GM19452 (cell line): Measurements from ENCODE around the gene ZFR2.

ENCODE experiments used
- ATAC-seq: cut with Tn5 transposase; IDR thresholded peaks from one replicate; pipeline ENCODE4 v1.9.1; 2021; ENCODE audit not compliant: unreplicated experiment

The ZFR2 gene

DNA sequence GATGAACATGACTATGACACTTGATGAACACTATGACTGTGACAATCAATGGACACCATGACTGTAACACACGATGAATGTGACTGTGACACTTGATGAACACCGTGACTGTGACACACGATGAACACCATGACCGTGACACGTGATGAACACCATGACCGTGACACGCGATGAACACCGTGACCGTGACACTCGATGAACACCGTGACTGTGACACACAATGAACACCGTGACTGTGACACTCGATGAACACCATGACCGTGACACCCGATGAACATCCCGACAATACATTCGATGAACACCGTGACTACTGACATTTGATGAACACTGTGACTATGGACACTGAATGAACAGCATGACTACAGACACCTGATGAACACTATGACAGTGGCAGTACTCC, 30.9 kb downstream of the ZFR2 start:
- ATAC-seq: no peak

DNA sequence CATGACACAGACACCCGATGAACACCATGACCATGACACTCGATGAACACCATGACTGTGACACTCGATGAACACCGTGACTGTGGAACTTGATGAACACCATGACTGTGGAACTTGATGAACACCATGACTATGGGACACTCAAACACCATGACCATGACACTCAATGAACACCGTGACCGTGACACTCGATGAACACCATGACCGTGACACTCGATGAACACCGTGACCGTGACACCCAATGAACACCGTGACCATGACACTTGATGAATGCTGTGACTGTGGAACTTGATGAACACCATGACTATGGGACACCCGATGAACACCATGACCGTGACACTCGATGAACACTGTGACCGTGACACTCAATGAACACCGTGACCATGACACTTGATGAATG, 31.5 kb downstream of the ZFR2 start:
- no peak for ATAC-seq

DNA sequence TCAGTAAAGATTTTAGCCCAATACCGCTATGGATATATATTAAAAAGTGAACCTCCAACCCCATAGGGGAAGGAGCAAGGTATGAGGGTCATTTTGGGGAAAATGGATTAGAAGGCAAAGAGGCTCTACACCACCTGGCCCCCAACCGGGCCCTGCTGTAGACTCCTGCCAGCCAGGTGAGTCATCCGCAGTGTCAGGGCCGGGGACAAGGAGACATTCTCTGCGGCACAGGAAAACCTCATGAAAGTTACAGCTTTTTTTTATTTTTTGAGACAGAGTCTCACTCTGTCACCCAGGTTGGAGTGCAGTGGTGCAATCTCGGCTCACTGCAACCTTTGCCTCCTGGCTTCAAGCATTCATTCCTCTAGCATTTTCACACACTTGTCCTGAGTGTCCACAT, 32.0 kb downstream of the ZFR2 start:
- no peak for ATAC-seq

DNA sequence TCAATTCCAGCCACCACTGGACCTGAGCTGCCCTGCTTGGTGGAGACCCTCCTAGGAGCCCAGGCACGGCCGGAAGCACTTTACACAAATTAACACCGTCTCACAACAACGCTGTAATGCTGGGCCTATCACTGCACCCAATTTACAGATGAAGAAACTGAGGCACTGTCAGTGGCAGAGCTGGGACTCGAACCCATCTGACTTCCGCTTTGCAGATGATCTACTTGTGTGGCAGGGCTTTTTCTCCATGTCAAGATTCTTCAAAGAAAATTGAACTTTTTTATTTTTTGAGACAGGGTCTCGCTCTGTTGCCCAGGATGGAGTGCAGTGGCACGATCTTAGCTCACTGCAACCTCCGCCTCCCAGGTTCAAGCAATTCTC, 33.8 kb downstream of the ZFR2 start:
- ATAC-seq: no peak

DNA sequence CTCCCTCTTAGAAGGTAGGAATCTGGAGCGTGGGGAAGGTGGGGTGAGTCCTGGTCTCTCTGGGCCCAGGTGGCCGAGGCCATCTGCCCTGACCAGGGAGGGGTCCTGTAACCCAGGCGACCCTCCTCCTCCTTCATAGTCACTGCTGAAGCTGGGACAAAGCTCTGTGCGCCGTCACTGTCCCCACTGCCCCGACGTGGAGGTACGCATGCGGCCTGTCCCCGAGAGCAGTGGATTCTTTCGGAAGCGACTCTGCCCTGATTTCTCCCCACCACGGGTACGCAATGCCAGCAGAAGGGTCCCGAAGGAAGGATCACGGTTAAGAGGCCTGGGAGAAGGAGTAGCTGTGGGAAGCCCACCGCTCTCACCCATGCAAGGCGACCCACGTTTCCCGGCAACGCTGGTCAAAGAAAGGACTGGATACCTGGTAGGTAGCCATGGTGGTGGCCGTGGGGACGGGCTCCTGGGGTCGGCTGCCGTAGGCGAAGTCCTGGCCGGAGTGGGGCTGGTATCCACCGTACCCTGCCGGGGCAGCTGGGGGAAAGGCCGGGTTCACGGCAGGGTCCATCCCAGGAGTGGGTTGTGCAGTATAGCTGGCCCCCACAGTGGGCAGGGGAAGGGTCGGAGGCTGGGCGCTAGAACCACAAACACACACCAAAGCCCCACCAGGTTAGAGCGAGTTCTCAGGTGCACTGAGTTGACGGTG, 34.3 kb downstream of the ZFR2 start:
- ATAC-seq: no peak

DNA sequence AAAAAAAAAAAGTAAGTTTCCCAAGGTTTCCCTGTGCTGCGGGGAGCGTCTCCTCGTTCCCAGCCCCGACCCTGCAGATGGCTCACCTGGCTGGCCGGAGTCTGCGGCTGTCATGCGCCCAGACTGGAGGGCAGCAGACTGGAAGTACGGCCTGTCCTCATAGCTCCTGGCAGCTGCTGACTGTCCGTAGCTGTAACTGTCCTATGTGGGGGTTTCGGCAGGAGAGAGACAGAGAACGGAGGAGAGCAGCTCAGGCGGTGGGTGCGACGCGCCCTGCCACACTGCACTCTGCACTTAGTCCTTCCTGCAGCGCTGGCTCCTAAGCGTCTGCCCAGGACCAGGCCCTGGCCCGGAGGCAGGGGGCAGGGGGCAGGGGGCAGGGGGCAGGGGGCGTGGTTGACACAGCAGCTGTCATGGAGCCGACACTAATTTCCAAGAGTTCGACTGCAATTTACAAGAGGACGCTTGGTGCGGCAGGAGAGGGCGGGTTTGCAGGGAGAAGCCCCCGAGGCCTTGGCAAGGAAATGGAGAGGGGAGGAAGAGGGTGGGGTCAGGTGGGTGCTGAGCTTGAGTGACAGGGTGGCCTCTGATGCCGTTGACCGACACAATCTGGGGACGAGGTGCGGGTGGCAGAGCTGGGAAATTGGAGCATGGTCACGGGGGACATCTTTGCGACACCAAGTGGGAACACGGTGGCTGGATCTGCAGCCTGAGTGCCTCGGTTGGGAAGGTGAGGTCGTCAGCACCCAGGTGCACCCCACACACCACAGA, 35.1 kb downstream of the ZFR2 start:
- no peak for ATAC-seq

DNA sequence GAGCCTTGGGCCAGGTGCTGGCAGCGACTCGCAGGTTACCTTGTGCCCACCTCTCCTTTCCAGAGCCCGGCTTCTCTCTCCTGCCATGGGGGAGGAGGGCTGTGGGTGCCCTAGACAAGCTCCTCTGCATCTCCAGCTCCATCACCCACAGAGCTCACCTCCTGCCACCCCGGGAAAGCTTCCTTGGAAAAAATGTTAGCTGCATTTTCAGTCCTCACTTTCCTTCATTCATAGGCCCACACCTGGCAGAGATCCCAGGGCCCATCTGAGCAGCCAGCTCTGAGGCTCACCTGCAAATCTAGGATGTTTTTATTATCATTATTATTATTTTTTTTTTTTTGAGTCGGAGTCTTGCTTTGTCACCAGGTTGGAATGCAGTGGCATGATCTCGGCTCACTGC, 36.8 kb downstream of the ZFR2 start:
- no peak for ATAC-seq

DNA sequence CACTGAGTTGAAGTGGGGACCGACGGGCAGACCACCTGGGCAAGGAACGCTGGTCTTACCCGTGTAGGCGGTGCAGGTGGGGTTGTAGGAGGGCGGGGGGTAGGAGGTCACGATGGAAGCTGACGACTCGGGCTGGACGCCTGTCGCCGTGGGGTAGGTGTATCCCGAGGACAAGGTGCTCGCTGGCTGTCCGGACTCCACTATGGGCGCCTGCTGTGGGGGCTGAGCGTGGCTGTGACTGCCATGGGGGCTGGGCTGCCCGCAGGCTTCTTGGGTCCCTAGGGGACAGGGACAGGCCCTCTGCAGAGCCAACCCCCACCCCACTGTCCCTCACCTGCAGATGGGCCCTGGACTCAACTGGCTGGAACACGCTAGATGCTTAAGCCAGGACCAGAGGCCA, 37.2 kb downstream of the ZFR2 start:
- no peak for ATAC-seq

DNA sequence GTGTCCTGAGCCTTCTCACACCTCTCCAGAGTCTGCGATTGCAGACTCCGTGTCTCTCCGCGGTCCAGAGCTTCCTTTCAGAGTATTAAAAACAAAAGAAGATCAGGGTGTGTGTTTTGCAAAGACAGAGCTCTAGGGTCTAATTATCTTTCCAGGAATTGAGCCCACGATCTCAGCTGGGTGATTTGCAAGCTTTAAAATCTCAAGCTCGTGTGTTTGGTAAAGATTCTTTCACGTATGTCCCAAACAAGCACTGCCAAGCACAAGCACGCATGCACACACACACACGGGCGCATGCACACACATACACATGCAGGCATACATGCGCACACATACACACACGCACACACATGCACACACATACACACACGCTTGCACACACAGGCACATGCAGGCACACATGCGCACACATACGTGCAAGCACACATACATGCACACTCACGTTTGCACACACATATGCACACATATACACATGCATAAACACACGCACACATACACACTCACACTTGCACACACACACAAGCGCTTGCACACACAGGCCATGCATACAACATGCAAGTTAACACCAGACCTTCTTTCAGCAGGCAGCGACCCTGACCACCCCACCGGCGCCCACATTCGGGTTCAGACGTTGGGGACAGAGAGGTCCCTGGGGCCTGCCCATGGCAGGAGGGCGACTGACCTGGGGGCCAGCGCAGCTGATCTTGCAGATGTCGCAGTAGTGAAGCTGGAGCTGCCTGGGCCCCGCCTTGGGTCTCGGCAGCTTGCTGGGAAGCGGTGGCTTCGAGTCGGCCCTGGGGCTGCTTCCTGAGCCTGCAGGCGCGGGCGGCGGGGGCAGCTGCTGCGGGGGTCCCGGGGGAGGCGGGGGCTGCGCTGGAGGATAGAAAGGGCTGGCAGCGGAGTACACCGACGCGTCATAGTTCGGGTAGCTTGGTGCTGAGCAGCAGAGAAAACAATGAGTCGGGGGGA, 37.9 kb downstream of the ZFR2 start:
- no peak for ATAC-seq

DNA sequence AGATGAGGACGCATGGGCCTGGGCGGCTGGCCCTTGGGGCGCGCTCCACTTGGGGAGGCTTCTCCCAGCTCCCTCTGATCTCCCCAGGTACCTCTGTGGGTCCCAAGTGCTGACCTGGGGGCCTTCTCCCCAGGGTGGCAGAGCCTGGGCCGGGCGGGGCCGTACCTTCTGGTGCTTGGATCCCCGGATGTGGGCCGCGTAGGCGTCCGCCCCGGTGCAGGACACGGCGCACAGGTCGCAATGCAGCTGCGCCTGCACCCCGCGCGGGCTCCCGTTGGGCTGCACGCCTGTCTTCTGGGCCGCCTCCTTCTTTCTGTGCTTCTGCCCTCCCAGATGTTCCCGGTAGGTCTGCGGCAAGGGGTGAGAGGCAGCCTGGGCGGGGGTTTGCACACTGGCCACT, 41.5 kb downstream of the ZFR2 start:
- no peak for ATAC-seq

DNA sequence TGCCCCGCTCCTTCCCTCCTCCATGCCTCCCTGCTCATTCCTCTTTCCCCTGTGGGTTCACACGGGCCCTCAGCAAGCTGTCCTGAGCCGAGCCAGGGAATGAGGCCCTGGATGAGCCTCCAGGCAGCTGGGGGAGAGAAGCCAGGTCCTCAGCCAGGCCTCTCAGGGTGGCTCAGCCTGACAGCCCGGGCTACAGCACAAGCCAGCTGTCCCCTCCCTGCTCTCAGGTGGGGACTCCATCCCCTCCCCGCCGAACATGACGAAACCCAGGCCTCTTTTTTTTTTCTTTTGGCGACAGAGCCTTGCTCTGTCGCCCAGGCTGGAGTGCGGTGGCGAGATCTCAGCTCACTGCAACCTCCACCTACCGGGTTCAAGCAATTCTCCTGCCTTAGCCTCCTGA, 42.7 kb downstream of the ZFR2 start:
- ATAC-seq: no peak

DNA sequence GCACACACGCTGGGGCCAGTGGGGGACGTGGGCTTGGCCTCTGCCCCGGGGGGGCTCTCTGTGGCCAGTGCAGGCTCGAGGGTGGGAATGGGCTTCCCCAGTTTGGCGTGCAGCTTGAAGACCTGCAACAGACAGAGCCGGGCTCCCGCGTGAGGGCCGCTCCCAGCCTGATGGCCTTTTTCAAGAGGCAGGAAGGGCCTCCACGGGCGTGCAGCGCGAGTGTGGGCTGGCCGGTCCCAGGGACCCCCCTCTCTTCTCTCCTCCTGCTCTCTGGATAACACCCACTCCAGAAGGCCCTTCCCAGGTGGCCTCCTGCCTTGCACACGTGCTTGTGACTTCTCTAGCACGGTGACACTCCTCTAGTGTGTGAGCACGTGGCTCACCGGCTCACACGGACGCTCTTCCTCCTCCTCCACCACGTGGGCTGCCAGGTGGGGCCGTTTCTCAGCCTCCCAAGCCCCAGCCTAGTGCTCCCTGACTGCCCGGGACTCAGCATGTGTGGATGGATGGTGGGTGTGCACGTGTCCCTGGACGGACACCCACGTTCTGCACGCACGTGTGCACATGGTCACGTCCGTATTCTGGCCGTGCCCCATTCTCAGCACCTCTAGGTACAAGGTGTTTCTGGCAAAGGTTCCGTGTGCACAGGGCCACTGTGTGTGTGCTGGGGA, 43.4 kb downstream of the ZFR2 start:
- no peak for ATAC-seq

DNA sequence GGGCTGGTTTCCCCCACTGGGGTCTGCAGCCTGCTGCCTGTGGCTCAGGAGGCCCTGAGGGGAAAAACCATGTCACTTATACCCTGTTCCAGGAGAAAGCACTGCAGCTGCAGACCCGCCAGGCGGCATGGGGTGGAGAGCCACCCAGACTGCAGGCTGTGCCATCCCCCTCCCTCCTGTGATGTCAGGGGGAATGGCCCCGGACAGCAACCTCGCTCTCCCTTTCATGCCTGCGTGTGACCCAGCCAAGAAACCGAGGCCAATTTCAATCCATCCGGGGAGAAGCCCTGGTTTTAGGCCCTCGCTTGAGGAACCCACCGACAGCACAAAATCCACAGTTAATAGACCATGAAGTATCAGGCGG, 45.5 kb downstream of the ZFR2 start:
- no peak for ATAC-seq

DNA sequence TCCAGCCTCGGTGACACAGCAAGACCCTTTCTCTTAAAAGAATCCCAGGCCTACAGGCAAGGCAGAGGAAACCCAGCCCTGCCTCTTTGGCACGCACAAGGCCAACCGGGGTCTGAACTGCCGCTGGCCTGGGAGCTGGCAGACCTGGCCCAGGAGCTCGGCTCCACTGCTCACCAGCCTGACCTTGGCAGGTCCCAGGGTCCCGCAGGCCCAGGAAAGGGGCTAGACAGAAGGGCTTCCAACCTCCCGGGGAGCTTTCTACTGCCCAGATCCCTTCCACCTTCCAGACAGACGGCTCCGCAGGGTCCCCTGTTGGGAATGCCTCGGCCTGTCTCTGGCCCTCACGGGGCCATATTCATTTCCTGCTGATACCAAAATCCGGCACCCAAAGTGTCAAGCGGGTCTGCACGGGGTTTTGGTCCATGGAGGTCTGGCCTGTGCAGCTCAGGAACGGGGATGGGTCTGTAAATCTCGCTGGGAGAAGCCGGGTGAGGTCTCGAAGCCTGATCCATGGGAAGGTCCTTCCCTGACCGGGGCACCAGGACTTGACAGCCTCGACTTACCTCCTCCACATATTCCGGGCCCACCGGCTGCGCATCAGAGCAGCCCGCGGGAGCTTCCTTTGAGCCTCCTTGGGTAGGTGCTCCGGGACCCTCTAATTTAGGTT, 46.0 kb downstream of the ZFR2 start:
- ATAC-seq: no peak

DNA sequence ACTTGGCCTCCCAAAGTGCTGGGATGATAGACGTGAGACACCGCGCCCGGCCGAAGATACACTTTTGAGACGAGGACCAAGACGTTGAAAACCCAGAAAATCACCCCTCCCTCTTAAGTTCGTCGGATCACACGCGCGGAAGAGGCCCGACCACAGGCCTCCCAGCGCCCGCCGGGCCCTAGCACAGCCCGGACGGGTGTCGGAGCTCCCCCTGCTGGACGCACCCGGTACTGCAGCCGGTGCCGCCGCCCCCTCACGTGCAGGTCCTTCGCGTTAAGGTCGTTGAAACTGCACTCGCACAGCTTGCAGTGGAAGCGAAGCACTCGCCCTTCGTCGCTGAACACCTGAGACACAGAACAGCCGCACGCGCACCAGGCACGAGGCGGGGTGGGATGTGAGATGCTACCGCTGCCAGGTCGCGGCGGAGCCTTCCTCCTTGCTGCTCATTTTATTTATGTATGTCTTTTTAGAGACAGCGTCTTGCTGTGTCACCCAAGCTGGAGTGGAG, 46.9 kb downstream of the ZFR2 start:
- no peak for ATAC-seq

DNA sequence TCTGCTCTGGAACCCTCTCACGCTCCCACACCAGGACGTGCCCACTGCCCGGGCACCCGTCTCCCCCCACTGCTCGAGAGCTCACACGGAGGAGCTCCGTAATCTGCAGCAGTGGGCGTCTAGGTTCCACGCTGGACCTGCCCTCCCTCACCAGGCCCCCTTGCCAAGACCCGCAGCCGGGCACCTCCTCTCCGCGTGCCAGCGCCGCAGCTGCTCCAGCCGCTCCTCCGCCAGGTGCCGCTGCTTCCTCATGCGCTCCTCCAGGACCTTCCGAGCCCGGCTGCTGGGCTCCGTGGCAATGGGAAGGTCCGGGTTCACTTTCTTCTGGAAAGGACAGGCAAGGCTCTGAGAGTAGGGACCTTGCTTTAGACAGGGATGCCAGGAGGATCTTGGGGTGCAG, 47.7 kb downstream of the ZFR2 start:
- ATAC-seq: no peak

DNA sequence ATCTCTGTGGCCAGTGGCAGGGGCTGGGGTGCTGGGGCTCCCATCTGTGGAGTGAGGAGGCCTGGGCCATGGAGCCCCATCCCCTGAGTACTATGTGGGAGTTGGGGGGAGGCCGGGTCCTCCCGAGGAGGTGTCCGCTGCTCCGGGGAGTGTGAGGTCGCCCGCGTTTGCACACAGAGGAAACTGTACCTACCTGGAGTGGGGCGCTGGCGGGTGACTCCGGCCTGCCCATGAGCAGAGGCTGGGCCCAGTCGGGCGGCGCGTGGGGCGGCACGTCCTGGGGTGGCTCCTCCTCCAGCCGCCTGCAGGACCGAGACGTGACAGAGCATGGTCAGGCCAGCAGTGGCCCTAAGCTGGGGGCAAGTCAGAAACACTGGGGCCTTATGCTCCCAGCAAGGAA, 48.8 kb downstream of the ZFR2 start:
- ATAC-seq: no peak

DNA sequence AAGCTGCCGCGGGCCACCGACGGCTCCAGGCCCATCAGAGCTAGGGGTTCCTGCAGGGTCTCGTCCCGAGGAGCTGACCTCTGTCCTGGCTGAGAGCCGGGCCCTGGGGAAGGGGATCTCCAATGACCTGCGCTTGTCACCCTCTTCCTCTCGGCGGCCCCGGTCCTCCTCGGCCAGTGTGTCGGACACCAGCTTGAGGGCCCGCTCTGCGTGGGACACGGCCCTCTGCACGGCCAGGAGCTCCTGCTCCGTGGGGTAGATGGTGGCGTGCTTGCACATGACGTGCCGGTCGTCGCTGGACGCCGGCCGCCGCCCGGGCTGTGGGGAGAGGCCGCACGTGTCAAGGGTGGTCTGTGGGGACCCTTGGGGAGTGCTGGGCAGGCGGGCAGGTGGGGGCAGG, 49.9 kb downstream of the ZFR2 start:
- no peak for ATAC-seq

DNA sequence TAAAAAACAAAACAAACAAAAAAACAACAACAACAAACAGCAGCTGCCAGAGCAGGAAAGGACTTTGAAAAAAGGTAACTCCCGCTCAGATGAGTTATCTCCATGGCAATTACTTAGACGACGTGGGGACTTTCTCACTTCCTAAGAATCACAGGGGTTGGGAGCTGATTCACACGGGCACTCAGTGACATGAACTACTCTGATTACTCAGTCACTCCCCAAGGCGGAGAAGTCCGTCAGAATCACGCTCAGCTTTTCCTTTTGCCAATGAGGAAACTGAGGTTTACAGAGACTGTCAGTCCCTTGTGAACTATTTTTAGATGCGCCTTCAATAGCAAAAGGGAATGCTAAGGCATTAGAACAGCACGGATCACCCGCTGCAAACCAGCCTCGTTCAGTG, 50.4 kb downstream of the ZFR2 start:
- ATAC-seq: no peak

DNA sequence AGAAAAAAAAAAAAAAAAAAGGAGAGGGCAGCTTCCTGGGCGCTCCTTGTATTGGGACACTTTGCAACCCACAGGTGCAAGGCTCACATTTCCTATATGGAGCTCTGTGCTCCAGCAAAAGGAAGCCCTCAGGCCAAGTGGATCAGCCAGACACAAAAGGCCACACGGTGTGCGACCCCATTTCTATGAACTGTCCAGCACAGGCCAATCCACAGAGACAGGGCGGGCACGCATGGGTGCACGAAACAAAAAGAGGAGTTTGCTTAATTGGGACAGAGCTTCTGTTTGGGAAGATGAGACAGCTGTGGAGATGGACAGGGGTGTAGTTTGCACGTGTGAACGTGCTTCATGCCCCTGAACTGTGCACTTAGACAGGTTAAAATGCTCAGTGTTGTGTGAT, 51.1 kb downstream of the ZFR2 start:
- ATAC-seq: no peak
